Endothelial cell (in vitro differentiated cells): ENCODE data around the gene SEC16B. TPM values are rescaled to one million over a fixed set of nuclear protein-coding genes. Genes with fewer than 3 reads are reported as not detected.

ENCODE experiments used
- DNase-seq: peaks from one replicate; pipeline ENCODE4 v3.0.0; 2021; ENCODE audit warnings: low spot score
- H3K27ac Mint-ChIP-seq: one replicate; pipeline ENCODE4 v1.8.0; 2021; ENCODE audit warnings: mixed read lengths, inconsistent platforms; ENCODE audit not compliant: unreplicated experiment
- H3K27me3 Mint-ChIP-seq: one replicate; pipeline ENCODE4 v1.8.0; 2021; ENCODE audit warnings: mild to moderate bottlenecking, moderate library complexity, mixed read lengths, inconsistent platforms; ENCODE audit not compliant: unreplicated experiment
- H3K36me3 Mint-ChIP-seq: one replicate; pipeline ENCODE4 v1.8.0; 2021; ENCODE audit warnings: mild to moderate bottlenecking, low read depth, mixed read lengths, inconsistent platforms; ENCODE audit not compliant: unreplicated experiment
- H3K4me1 Mint-ChIP-seq: one replicate; pipeline ENCODE4 v1.8.0; 2021; ENCODE audit warnings: mild to moderate bottlenecking, mixed read lengths, inconsistent platforms; ENCODE audit not compliant: unreplicated experiment
- H3K4me3 Mint-ChIP-seq: one replicate; pipeline ENCODE4 v1.8.0; 2021; ENCODE audit warnings: mild to moderate bottlenecking, mixed read lengths, inconsistent platforms; ENCODE audit not compliant: unreplicated experiment
- H3K9me3 Mint-ChIP-seq: one replicate; pipeline ENCODE4 v1.8.0; 2021; ENCODE audit warnings: mixed read lengths, inconsistent platforms; ENCODE audit not compliant: unreplicated experiment
- CTCF ChIP-seq: fragments of 200-600 bp; sonication (generic); IDR thresholded peaks from one replicate; pipeline ENCODE4 v1.5.0; 2021; ENCODE audit warnings: antibody characterized with exemption; ENCODE audit not compliant: unreplicated experiment
- total RNA-seq: library from RNA; stranded (reverse); fragmentation: NEBNext Ultra II Directional; extraction: Animal tissue kit (Norgen Biotek cat#: 25700); gene quantifications from one replicate; pipeline ENCODE4 v1.2.1, GENCODE V29; 2021; ENCODE audit not compliant: unreplicated experiment

The SEC16B gene
- total RNA-seq, 1 donor from 2014 or later, result 0.49 TPM

- DNase-seq, result no peak
- H3K27me3 Mint-ChIP-seq, result no peaks in the 10 kb centered on the region
- peaks cover 2% of the 10 kb centered on the region for H3K4me1 Mint-ChIP-seq
Measured at GRCh38 chr1:177923441-177923840, 46.4 kb downstream of the SEC16B start.

GRCh38 chr1:177922209-177922608 lies 47.6 kb downstream of the SEC16B start:
- H3K36me3 Mint-ChIP-seq, result no peaks in the 10 kb centered on the region
- no peaks in the 10 kb centered on the region for H3K27me3 Mint-ChIP-seq
- H3K4me3 Mint-ChIP-seq, result no peak overlapping the region
- peaks cover 2% of the 10 kb centered on the region for H3K4me1 Mint-ChIP-seq
- no peak for DNase-seq
- no peaks in the 10 kb centered on the region for H3K9me3 Mint-ChIP-seq
- TF ChIP-seq CTCF, result no peak
- no peak overlapping the region for H3K27ac Mint-ChIP-seq

More at GRCh38 chr1:177923441-177923840, 46.4 kb downstream of the SEC16B start:
- no peak for TF ChIP-seq CTCF
- Mint-ChIP-seq H3K36me3 (no peaks in the 10 kb centered on the region), H3K4me3 (no peak overlapping the region), H3K9me3 (no peaks in the 10 kb centered on the region), H3K27ac (no peak overlapping the region)

- no peak for TF ChIP-seq CTCF
- Mint-ChIP-seq H3K4me1 (peaks cover 2% of the 10 kb centered on the region), H3K27me3 (no peaks in the 10 kb centered on the region), H3K9me3 (no peaks in the 10 kb centered on the region), H3K27ac (no peak overlapping the region), H3K4me3 (no peak overlapping the region), H3K36me3 (no peaks in the 10 kb centered on the region)
- no peak for DNase-seq
Measured at GRCh38 chr1:177921590-177921989, 48.3 kb downstream of the SEC16B start.

- Mint-ChIP-seq H3K36me3 (no peaks in the 10 kb centered on the region), H3K9me3 (no peaks in the 10 kb centered on the region), H3K4me1 (no peaks in the 10 kb centered on the region), H3K27ac (no peak overlapping the region), H3K27me3 (no peaks in the 10 kb centered on the region), H3K4me3 (no peak overlapping the region)
- no peak for DNase-seq
- no peak for TF ChIP-seq CTCF
Measured at GRCh38 chr1:177920091-177920490, 49.8 kb downstream of the SEC16B start.

- H3K4me3 Mint-ChIP-seq, result no peak overlapping the region
- H3K27ac Mint-ChIP-seq, result no peak overlapping the region
- no peak for TF ChIP-seq CTCF
- H3K4me1 Mint-ChIP-seq, result no peaks in the 10 kb centered on the region
- H3K27me3 Mint-ChIP-seq, result peaks cover 5% of the 10 kb centered on the region
- H3K9me3 Mint-ChIP-seq, result no peaks in the 10 kb centered on the region
- no peaks in the 10 kb centered on the region for H3K36me3 Mint-ChIP-seq
- DNase-seq, result no peak
Measured at GRCh38 chr1:177915641-177916040, 54.2 kb downstream of the SEC16B start.
